Measurements from ENCODE around the gene UGT1A5.

The UGT1A5 gene

DNA sequence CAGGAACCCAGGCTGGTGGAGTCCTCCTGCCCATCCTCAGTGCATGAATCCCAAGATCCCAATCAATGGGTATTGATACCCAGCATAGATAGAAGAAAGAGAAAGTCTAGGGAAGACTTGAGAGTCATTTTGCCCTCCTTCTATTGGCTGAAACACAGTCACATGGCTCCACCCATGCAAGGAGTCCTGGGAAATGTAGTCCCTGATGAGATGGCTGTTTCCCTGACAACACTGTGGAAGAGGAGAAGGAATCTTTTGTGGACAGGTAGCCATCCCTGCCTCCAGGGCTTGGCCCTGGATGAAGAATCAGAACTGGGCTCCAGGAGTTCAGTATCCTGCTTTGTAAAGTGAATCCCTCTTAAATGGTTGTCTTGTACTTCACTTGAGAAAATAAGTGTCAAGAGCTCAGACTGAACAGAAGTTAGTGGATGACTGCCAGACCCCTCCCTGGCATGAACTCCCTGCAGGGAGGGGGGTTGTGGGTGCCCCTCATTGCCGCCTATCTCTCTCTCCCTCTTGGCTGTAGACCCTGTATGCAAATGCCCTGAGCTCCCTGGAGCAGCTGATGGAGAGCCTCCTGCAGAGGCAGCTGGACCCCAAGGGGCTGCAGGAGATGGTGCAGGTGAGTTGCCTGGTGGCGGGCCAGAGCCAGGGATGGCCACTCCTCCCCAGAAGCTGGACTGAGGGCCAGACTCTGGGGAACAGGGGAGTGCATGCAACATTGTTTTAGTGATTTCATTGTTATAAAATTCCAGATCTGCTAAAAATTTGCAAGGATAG lies 101.5 kb downstream of the UGT1A5 start:
- TF ChIP-seq CTCF (IDR thresholded peaks at IDR 0.05; ENCODE audit: control insufficient read depth, extremely low read depth, insufficient read depth): no peak
- DNase-seq (ENCODE audit: low read depth): no peak
- no peak overlapping the region for H3K4me3 ChIP-seq (ENCODE audit: low read depth, low read length)

DNA sequence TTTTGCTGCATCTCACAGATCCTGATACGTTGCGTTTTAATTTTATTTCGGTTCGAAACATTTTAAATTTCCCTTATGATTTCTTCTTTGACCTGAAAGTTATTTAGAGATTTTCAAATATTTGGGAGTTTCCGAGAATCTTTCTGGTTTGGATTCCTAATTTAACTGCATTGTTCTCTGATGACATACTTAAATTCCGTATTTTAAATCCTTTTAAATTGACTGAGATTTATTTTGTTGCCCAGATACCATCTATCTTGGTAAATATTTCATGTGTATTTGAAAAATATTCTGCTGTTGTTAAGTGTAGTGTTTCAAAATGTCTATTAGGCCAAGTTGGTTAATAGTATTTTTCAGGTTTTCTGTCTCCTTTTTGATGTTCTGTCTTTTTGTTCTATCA lies 103.2 kb downstream of the UGT1A5 start:
- TF ChIP-seq CTCF (IDR thresholded peaks at IDR 0.05; ENCODE audit: control insufficient read depth, extremely low read depth, insufficient read depth): no peak
- DNase-seq (ENCODE audit: low read depth): no peak
- no peak overlapping the region for H3K4me3 ChIP-seq (ENCODE audit: low read depth, low read length)

GRCh38 chr2:233816334-233816733 lies 103.6 kb downstream of the UGT1A5 start:
- no peak for DNase-seq (ENCODE audit: low read depth)
- TF ChIP-seq CTCF (IDR thresholded peaks at IDR 0.05; ENCODE audit: control insufficient read depth, extremely low read depth, insufficient read depth): no peak
- no peak overlapping the region for H3K4me3 ChIP-seq (ENCODE audit: low read depth, low read length)

GRCh38 chr2:233816771-233817170 lies 104.1 kb downstream of the UGT1A5 start:
- H3K4me3 ChIP-seq (ENCODE audit: low read depth, low read length): no peak overlapping the region
- DNase-seq (ENCODE audit: low read depth): no peak
- no peak for TF ChIP-seq CTCF (IDR thresholded peaks at IDR 0.05; ENCODE audit: control insufficient read depth, extremely low read depth, insufficient read depth)

DNA sequence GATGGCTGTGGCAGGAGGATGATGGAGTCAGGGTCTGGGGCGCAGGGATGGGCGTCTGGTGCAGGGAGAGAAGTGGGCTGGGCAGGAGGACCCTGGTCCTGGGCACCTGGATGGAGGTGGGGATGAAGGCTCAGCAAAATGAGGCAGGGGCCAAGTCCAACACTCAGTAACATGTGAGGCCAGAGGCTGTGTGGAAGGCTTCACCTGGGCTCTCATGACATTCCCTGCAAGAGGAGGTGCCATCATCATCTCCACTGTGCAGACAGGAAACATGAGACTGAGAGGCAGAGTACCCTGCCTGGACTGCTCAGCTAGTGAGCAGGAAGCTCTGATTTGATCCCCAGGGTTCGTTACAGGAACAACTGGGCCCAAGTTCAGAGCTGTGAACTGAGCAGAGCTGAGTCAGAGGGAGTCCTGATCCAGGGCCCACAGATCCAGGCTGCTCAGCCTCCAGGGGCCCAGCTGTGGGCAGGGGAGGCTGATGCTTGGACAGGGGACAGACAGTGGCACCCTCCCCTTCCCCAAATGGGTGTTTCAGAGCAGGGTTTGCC lies 104.7 kb downstream of the UGT1A5 start:
- TF ChIP-seq CTCF (IDR thresholded peaks at IDR 0.05; ENCODE audit: control insufficient read depth, extremely low read depth, insufficient read depth): no peak
- no peak overlapping the region for H3K4me3 ChIP-seq (ENCODE audit: low read depth, low read length)
- no peak for DNase-seq (ENCODE audit: low read depth)

DNA sequence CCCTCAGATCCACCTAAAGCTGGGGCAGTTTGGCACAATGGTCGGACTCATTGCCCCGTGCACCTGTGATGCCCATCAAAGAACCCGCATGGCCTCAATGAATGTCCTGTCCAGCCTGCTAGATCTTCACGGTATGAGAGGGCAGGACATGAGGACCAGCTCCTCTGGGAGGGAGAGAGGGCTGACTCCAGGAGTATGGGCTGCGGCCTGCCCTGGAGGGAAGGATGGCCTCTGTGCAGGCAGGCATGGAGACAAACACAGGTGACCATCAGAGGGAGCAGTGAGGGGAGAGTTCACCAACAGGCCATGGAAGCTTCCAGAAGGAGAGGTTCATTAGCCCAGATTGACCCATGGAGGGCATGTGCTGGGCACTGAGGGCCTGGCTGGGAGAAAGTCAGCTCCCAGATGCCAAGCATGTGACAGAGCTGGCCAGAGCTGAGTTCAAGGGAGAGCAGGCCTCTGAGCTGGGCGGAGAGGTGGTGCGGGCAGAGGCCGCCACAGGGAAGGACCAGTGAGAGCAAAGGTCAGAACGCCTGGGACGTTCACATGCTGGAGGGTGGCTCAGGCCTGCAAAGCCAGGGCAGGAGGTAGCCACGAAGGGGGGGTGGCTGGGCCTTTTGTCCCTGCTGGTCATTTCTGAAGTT lies 105.4 kb downstream of the UGT1A5 start:
- TF ChIP-seq CTCF (IDR thresholded peaks at IDR 0.05; ENCODE audit: control insufficient read depth, extremely low read depth, insufficient read depth): no peak
- no peak for DNase-seq (ENCODE audit: low read depth)

More for the DNA sequence above, 105.4 kb downstream of the UGT1A5 start:
- no peak overlapping the region for H3K4me3 ChIP-seq (ENCODE audit: low read depth, low read length)

Measured in LNCaP clone FGC (cell line).